GM19328 (cell line): ENCODE data around the gene TSTD2.

Experiments used
- ATAC-seq: cut with Tn5 transposase; IDR thresholded peaks from one replicate; pipeline ENCODE4 v1.9.1; 2021; ENCODE audit warnings: mild to moderate bottlenecking, moderate library complexity; ENCODE audit not compliant: unreplicated experiment

The TSTD2 gene

DNA sequence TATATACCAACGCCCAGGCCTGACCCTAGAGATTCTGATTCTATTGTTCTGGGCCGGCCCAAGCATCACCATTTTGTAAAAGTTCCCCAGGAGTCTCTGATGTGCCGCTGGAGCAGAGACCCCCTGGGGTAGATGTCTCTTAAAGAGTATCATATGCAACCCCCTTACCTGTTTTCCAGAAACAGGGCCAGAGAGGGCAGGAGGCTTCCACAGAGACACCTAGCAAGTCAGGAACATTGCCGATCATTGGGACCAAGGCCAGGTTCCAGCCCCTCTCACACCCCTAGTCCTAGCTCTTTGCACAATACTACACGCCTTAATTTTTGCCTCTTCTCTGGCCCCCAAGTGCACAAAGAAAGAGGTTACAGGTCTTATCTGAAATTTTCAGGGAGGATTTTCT lies 67.9 kb downstream of the TSTD2 start:
- no peak for ATAC-seq

DNA sequence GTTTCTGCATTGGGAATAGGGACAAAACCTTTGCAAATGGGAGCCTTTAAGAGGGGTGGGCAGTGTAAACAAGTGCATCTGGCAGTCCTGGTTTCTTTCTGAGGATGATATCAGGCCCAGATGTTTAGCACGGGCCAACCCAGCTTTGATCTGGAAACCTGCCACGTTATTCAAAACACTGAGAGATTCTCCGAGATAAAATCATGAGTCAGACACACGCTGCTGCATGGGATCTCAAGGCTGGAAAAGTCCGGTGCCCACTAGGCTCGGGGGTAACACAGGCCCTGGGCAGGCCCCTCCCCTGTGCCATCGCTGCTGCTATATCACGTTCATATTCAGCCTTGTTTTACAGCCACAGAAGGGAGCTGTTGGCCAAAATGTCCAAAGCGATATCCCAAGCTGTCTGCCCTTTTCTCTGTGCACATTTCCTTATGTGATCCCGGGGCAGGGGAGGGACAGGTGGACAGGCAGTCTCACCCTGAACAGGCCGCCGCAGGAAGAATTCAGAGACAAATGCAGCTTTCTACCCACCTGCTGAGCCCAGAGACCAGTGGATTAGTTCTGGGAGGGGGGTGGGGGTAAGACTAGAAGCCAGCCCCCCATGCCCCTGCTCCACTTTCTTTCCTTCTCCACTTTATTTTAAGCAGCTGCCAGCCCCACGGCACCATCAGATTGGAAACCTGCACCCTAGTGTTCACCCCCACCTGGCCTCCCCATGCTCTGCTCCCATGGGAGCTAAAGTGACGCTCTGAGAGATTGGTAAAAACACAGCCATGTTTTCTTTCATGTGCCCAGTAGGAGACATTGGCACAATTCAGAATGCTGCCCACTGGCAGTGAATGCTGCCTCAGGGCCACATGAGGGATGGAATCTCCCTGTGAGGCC lies 68.6 kb downstream of the TSTD2 start:
- ATAC-seq, result no peak

DNA sequence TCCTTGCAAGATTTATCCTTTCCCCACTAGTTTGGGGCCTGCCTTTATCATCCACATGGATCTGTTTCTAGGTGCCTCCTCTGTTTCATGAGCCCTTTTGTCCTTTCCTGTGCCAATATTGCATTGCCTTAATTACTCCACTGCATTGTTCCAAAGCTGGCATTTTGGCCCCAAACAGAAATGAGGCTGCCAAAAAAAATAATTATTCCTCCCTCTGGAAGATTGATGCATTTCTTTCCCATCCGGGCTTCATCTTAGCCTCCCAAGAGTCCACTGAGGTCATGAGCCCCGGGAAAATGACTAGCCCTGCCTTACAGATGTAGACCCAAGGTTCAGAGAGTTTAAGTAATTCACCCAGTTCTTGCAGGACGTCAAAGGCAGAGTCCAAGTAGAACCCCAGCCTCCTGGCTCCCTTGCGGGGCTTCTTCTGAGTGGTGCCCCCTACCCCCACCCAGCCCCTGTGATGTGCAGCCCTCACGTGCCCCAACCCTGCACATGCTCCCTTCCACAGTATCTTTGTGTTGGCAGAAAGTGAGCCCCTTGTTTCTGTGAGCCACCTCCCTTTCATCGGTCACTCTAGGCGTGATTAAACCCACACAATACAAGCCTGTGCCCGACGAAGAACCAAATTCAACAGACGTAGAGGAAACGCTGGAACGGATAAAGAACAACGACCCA lies 69.6 kb downstream of the TSTD2 start:
- ATAC-seq, result no peak

DNA sequence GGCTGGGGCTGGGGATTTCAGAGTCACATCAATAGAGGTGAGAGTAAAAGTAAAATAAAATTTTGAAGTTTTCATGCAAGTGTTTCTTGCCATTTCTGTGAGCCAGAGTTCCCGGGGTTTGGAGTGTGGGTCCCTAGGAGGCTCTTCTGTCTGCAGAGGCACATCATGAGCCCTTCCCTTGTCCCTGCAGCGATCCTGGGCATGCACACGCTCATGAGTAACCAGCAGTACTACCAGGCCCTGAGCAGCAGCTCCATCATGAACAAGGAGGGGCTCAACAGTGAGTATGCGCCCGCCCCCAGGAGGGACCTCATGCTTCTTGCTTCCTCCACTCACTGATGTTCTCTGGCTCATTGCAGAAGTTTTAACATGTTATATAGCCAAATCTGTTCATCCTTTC lies 70.6 kb downstream of the TSTD2 start:
- ATAC-seq, result no peak

DNA sequence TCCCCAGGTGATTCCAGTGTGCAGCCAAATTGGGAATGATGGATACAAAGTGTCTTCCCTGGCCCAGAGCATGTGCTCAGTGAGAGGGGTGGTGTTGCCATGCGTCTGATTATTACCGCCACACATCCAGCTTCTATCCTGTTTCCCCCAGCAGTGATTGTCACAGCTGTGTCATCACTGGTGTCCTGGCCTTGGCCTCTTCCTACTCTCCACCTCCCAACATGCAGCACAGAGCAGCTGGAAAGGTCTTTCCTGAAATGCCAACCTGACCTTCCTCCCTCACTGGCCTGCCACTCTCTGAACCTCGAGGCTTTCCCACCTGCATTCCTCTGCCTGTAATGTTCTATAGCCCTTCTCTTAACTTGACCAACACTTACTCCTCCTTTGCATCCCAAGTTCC lies 71.7 kb downstream of the TSTD2 start:
- no peak for ATAC-seq

DNA sequence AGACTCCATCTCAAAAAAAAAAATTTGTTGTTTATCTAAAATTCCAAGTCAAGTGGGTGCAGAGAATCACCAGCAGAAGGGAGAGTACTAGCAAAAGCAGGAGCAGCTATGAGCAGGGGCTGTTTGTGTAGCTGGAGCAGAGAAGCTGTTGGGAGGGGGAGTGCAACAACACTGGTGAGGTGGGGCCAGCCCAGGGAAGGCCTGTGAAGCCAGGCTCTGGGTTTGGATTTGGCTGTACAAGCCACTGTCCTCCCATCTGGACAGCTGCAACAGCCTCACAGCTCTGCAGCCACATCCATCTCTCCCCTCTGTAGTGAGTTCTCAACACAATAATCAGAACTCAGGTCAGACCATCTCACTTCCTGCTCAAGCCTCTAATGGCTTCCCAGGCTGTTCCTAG lies 72.3 kb downstream of the TSTD2 start:
- ATAC-seq, result no peak

DNA sequence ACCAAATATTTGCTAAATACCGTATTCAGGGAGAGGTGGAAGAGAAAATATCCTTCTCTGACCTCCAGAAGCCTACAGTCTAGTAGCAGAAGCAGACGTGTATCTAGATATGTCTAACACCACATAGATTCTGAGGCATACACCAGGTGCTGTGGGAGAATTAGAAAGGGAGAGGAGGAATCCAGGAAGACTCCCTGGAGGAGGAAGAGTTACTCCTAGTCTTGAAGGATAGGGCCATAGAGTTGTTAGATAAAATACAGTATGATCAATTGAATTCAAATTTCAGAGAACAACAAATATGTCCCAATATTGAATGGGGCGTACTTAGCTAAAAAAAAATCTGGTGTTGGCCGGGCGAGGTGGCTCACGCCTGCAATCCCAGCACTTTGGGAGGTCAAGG lies 73.0 kb downstream of the TSTD2 start:
- no peak for ATAC-seq

DNA sequence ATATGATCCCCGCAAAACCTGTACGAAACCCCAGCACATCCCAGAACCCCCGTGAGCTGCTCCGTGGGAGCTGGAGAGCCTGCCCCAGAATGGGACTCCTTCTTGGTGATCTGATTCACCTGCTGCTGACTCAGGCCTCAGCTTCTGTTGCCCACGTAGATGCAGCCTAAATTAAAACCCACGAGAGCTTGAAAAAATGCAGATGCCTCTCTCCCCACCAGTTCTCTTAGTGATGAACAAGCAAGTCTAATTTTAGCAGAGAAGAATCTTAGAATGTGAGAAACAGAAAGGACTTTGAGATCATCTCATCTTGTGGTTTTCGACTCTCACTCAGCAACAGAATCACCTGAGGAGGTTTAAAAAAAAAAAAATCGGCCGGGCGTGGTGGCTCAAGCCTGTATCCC lies 74.1 kb downstream of the TSTD2 start:
- ATAC-seq, result no peak

DNA sequence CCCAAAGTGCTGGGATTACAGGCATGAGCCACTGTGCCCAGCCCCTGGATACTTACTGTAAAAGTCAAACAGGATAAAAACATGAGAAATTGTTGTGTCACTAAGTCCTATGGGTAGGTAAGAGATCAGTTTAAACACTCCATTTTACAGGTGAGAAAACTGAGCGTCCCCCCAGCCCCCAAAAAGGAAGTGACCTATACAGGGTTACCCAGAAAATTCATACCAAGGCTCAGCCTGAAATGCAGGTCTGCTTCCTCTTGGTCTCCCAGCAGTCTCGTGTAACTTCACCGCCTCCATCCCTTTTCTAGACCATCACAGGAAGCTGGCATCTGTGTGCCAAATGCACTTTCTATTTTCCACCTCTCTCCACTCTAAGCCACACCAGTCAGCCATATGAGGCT lies 74.5 kb downstream of the TSTD2 start:
- no peak for ATAC-seq

DNA sequence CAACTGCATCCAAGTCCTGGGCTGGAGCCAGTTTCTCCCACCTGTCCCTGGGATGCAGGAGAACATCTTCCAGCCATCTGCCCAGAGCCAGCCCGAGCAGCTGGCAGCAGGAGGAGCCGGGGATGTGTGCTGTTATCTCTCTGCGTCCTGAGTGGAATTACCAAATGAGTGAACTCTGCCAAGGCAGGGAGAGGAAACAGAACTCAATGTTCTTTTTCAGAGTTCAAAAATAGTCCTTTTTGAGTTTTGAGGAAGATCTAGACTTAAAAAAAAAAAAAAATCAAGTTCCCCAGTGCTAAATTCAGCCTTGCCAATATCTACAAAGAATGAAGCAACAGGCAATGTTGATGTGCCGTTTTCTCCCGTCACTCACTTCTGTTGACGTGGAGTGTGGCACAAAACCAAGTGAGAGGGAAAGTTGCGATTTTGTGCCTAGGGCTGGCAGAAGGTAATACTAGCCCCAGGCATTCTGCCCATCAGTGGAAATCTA lies 75.5 kb downstream of the TSTD2 start:
- no peak for ATAC-seq

DNA sequence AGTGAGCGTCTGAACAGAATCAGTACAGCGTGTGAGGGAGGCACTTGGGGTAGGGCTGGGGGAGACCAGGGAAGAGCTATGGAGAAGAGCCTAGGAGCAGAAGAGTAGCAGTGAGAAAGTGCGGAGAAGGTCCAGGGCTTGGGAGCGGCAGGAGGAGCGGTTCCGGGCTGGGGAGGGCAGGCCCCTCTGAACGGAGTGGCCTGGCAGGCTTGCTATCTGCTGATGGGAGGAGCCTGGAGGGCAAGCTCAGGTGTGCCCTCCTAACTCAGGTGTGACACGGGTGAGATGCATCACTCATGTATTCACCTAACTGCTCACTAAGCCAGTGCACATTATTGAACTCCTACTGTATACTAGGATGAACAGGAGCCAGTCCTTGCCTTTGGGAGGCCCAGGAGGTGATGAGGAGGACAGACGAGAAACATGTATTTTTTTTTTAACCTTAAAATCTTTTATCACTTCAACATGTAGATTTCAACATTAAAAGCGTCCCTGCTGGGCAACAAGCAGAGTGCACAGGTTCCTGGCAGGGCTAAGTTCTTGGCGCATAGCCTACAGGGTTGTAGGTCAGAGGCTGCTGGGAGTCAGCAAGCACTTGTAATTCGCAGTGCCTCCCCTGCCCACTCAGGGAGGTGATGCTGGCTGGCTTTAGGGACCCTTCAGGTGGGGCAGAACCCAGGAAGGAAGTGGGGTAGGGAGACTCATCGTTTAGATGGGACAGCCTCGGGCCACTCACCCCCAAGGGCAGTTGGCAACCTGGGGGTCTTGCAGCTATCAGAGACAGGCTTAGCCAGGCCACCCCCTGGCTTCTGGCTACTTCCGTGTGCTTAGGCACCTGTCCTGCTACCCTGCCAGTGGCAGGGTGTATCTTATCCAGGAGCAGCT lies 76.2 kb downstream of the TSTD2 start:
- ATAC-seq, result no peak

DNA sequence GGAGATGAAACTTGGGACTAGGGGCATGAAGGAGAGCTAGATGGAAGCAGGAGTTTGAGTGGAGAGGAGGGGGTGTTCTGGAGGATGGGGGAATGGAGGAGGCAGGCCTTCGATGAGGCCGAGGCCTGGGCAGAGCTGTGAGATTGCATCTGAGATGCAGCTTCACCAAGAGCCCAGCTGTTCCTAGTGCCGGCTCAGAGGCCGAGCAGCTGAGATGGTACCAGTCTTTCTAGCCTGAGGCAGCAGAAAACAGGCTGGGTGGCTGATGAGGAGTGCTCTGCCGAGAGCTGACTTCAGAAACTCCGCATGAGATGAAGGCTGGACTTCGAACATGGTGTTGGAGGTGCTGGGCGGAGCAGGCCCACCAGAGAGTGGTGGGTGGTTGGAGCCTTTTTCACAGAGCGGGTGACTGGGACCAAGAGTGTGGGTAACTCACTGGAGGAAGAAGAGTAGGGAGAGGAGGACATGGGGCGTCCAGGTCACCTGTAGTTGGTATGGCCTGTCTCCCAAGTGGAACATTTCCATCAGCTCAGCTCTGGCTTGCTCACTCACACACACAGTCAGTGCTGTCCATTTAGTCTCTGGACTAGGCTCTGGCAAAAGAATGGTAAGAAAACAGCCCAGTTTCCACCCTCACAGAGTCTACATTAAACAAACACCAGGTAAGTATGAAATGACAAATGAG lies 77.0 kb downstream of the TSTD2 start:
- ATAC-seq, result no peak

DNA sequence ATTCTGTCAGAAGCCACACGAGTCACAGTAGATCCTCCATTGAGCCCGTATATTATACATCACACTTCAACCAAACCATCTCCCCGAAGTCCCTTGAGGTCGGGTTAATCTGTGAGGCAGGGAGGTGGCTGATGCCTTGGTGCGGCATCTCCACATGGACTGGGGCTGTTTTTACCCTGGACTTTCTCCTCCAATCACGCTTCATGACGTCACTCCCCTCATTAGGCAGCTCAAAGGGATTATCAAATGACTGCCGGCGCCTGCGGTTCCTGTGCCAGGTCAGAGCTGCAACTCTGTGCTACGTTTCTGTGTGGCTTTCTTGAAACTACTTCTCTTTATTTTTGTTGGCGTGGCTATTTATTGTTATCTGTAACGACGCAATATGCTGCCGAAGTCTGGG lies 78.0 kb downstream of the TSTD2 start:
- no peak for ATAC-seq

DNA sequence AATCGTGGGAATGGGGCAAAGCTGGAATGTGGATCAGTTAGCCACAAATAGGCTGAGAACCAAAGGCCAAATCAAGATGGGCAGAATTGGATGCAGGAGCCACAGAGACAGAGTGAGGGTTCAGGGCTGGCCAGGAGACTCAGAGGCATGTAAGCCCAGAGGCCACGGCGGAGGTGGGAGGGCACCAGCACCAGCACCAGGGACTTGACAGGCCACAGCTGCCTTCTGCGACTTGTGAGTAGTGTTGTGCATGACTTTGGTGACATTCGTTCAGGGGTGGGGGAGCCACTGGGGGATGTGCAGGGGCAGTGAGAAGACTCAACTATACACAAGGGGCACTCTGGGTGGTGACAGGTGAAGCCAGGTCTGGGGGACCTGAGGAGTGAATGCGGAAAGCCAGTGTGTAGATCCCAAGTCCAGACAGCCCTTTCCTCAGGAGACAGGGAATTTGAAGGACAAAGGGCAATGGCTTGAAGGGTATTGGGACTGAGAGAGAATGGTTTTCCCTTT lies 78.5 kb downstream of the TSTD2 start:
- no peak for ATAC-seq

DNA sequence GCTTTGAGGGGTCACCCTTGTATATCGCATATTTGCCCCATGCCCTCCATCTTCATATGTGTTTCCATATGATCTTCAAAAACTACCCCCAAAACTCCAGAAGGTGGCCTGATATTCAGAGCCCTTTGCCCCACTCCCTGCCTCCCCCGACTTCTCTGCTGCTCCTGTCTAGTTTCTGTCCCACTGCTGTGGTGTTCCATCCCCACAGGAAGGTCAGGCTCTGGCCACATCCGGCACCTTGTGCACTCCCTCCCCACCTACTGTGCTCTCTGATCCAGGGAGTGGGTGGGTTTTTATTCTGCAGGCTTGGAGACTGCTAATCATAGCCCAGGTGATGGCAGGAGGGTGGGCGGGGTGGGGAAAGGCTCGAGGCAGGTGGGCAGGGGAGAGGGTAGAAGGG lies 79.3 kb downstream of the TSTD2 start:
- no peak for ATAC-seq

DNA sequence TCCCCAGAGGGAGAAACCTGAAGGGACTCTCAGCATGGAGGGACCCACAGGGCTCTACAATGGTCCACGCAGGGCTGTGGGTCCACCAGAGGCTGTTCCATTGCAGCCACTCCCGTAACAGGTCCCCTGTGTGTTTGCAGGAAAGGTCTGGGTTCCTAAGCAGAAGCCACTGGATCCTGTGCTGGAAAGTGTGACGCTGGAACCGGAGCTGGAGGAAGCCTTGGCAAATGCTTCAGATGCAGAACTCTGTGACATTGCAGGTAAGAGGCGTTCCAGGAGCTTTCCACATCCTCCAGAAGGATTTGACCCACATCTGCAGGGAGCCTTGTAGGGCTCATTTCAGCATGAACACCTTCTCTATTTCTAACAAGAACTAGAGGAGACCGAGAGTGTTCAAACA lies 80.0 kb downstream of the TSTD2 start:
- ATAC-seq, result no peak

DNA sequence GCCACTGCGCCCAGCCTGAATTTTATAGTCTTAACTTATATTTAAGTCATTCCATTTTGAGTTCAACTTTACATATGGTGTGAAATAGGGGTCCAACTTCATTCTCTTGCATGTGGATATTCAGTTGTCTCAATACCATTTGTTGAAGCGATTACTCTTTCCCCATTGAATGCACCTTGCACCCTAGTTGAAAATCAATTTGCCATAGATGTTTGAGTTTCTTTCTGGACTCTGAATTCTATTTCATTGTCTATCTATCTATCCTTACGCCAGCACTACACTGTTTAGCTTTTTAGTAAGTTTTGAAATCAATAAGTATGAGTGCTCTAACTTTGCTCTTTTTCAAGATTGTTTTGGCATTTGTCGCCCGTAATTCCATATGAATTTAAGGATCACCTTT lies 81.9 kb downstream of the TSTD2 start:
- ATAC-seq, result no peak

DNA sequence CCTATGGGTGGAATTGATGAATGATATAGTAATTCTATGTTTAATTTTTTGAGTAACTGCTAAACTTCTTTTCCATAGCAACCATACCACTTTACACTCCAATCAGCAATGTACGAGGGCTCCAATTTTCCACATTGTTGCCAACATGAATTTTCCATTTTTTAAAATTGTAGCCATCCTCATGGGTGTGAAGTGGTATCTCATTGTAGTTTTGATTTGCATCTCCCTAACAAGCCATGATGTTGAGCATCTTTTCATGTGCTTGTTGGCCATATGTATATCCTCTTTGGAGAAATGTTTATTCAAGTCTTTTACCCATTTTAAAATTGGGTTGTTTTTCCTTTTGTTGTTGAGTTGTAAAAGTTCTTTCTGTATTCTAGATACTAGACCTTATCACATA lies 82.8 kb downstream of the TSTD2 start:
- ATAC-seq, result no peak
